ENCODE data around the gene DUSP7. TPM values are rescaled to one million over a fixed set of nuclear protein-coding genes. Genes with fewer than 3 reads are reported as not detected.

The DUSP7 gene
- total RNA-seq, 1 experiment from 2014 or later = 12.6 TPM

- in situ Hi-C loops (cut with HindIII; ENCODE audit: low pct_unique_long_range_greater_than_20kb, low sequenced_read_pairs) = no loop called here
- DNase-seq (ENCODE audit: low read depth, low spot score) = no peak
Observed at GRCh38 chr3:52006017-52006819, 50.2 kb downstream of the DUSP7 start.

- in situ Hi-C loops (cut with HindIII; ENCODE audit: low pct_unique_long_range_greater_than_20kb, low sequenced_read_pairs) = no loop called here
- no peak for DNase-seq (ENCODE audit: low read depth, low spot score)
Observed at GRCh38 chr3:52005571-52005986, 50.8 kb downstream of the DUSP7 start.

- DNase-seq (ENCODE audit: low read depth, low spot score) = no peak
- in situ Hi-C loops (cut with HindIII; ENCODE audit: low pct_unique_long_range_greater_than_20kb, low sequenced_read_pairs) = no loop called here
Observed at GRCh38 chr3:52004906-52005395, 51.4 kb downstream of the DUSP7 start.

GRCh38 chr3:52004163-52004787, 52.1 kb downstream of the DUSP7 start:
- in situ Hi-C loops (cut with HindIII; ENCODE audit: low pct_unique_long_range_greater_than_20kb, low sequenced_read_pairs) = no loop called here
- DNase-seq (ENCODE audit: low read depth, low spot score) = peak; percentile 69

- no peak for DNase-seq (ENCODE audit: low read depth, low spot score)
- in situ Hi-C loops (cut with HindIII; ENCODE audit: low pct_unique_long_range_greater_than_20kb, low sequenced_read_pairs) = no loop called here
Observed at GRCh38 chr3:52002748-52003147, 53.6 kb downstream of the DUSP7 start.

- in situ Hi-C loops (cut with HindIII; ENCODE audit: low pct_unique_long_range_greater_than_20kb, low sequenced_read_pairs) = no loop called here
- peak; percentile 75 for DNase-seq (ENCODE audit: low read depth, low spot score)
Observed at GRCh38 chr3:52001443-52001974, 54.9 kb downstream of the DUSP7 start.

GRCh38 chr3:51999846-52000245, 56.5 kb downstream of the DUSP7 start:
- in situ Hi-C loops (cut with HindIII; ENCODE audit: low pct_unique_long_range_greater_than_20kb, low sequenced_read_pairs) = no loop called here
- DNase-seq (ENCODE audit: low read depth, low spot score) = no peak

Other genes starting within 250 kb of the DUSP7 start
- gene IQCF2, start 195.0 kb downstream of the DUSP7 start, total RNA-seq (2014; rRNA removed; shearing (Covaris generic)) = not detected in 2 replicates
- not detected in 2 replicates for gene IQCF5, start 181.0 kb downstream of the DUSP7 start, total RNA-seq (2014; rRNA removed; shearing (Covaris generic))
- gene IQCF1, start 153.2 kb downstream of the DUSP7 start, total RNA-seq (2014; rRNA removed; shearing (Covaris generic)) = not detected in 2 replicates
- 62.2 and 69.0 TPM in 2 replicates for gene RRP9, start 114.7 kb downstream of the DUSP7 start, total RNA-seq (2014; rRNA removed; shearing (Covaris generic))
- 7.2 and 7.9 TPM in 2 replicates for gene PARP3, start 114.2 kb downstream of the DUSP7 start, total RNA-seq (2014; rRNA removed; shearing (Covaris generic))
- gene GPR62, start 101.2 kb downstream of the DUSP7 start, total RNA-seq (2014; rRNA removed; shearing (Covaris generic)) = not detected in 2 replicates
- 25.0 and 28.3 TPM in 2 replicates for gene PCBP4, start 89.1 kb downstream of the DUSP7 start, total RNA-seq (2014; rRNA removed; shearing (Covaris generic))
- 33.9 and 36.1 TPM in 2 replicates for gene ABHD14B, start 82.5 kb downstream of the DUSP7 start, total RNA-seq (2014; rRNA removed; shearing (Covaris generic))
- gene ABHD14A, start 81.5 kb downstream of the DUSP7 start, total RNA-seq (2014; rRNA removed; shearing (Covaris generic)) = 45.2 and 46.0 TPM in 2 replicates
- 137 and 180 TPM in 2 replicates for gene ACY1, start 73.0 kb downstream of the DUSP7 start, total RNA-seq (2014; rRNA removed; shearing (Covaris generic))
- gene RPL29, start 60.7 kb downstream of the DUSP7 start, total RNA-seq (2014; rRNA removed; shearing (Covaris generic)) = 2,678 and 2,698 TPM in 2 replicates
- gene POC1A, start 97.9 kb upstream of the DUSP7 start, total RNA-seq (2014; rRNA removed; shearing (Covaris generic)) = 7.7 and 11.5 TPM in 2 replicates
- 98.8 and 103 TPM in 2 replicates for gene ALAS1, start 141.6 kb upstream of the DUSP7 start, total RNA-seq (2014; rRNA removed; shearing (Covaris generic))
- not detected in 2 replicates for gene TLR9, start 169.1 kb upstream of the DUSP7 start, total RNA-seq (2014; rRNA removed; shearing (Covaris generic))
- 59.7 and 66.9 TPM in 2 replicates for gene TWF2, start 182.6 kb upstream of the DUSP7 start, total RNA-seq (2014; rRNA removed; shearing (Covaris generic))
- 2.9 and 3.2 TPM in 2 replicates for gene PPM1M, start 189.2 kb upstream of the DUSP7 start, total RNA-seq (2014; rRNA removed; shearing (Covaris generic))
- 42.4 and 44.2 TPM in 2 replicates for gene WDR82, start 222.1 kb upstream of the DUSP7 start, total RNA-seq (2014; rRNA removed; shearing (Covaris generic))
- 7.7 and 8.7 TPM in 2 replicates for gene GLYCTK, start 231.3 kb upstream of the DUSP7 start, total RNA-seq (2014; rRNA removed; shearing (Covaris generic))

Data from SK-MEL-5 (cell line).